Diencephalon (tissue), 1 donor: Measurements from ENCODE around the gene C1QBP. TPM values are rescaled to one million over a fixed set of nuclear protein-coding genes. Genes with fewer than 3 reads are reported as not detected.

Experiments used
- total RNA-seq: library from RNA; depleted of rRNA; stranded (reverse); fragments of >200 nt; gene quantifications from one replicate; pipeline ENCODE4 v1.2.3, GENCODE V29; 2014

Gene C1QBP
- 134 TPM for total RNA-seq

GRCh38 chr17:5438716-5439445, at the start of gene C1QBP:
C1QBP (minus strand) TSS chr17:5439155; CDS start chr17:5439073, 82 bp downstream.

GRCh38 chr17:5486206-5487124, 47.5 kb upstream of the C1QBP start, which contains the start of gene MIS12:
MIS12 (plus strand) TSS chr17:5486566; CDS start chr17:5488863, 2,297 bp downstream.

GRCh38 chr17:5485270-5486205, 46.6 kb upstream of the C1QBP start, which contains the start of gene DERL2:
DERL2 (minus strand) TSS chr17:5486178; CDS start chr17:5486161, 17 bp downstream.

GRCh38 chr17:5419959-5420653, 18.8 kb downstream of the C1QBP start, which contains the start of gene RPAIN:
RPAIN (plus strand) TSS chr17:5420182; CDS start chr17:5420211, 29 bp downstream.

GRCh38 chr17:5419356-5419958, 19.5 kb downstream of the C1QBP start, which contains the start of gene NUP88:
NUP88 (minus strand) TSS chr17:5419662; CDS start chr17:5419650, 12 bp downstream.

Other genes starting within 250 kb of the C1QBP start
- gene ZNF594, start 247.3 kb downstream of the C1QBP start, total RNA-seq: 27.7 TPM
- gene SCIMP, start 204.3 kb downstream of the C1QBP start, total RNA-seq: 0.46 TPM
- gene RABEP1, start 156.9 kb downstream of the C1QBP start, total RNA-seq: 122 TPM
- gene NUP88, start 19.5 kb downstream of the C1QBP start, total RNA-seq: 54.4 TPM
- gene RPAIN, start 19.0 kb downstream of the C1QBP start, total RNA-seq: 62.3 TPM
- gene DHX33, start 29.8 kb upstream of the C1QBP start, total RNA-seq: 15.2 TPM
- gene DERL2, start 47.0 kb upstream of the C1QBP start, total RNA-seq: 55.1 TPM
- gene MIS12, start 47.4 kb upstream of the C1QBP start, total RNA-seq: 17.5 TPM
- gene NLRP1, start 145.4 kb upstream of the C1QBP start, total RNA-seq: 116 TPM